Urothelium cell line (cell line): ENCODE results near the gene CEBPA.

Experiments
- DNase-seq: peaks from one replicate; pipeline ENCODE4 v3.0.0; 2011; ENCODE audit warnings: low spot score, mixed read lengths
- FAIRE-seq: peaks from 2 replicates; lab custom pipeline; 2011; peaks lifted over from hg19 to GRCh38; lab: Jason Lieb, UNC

The CEBPA gene

DNA sequence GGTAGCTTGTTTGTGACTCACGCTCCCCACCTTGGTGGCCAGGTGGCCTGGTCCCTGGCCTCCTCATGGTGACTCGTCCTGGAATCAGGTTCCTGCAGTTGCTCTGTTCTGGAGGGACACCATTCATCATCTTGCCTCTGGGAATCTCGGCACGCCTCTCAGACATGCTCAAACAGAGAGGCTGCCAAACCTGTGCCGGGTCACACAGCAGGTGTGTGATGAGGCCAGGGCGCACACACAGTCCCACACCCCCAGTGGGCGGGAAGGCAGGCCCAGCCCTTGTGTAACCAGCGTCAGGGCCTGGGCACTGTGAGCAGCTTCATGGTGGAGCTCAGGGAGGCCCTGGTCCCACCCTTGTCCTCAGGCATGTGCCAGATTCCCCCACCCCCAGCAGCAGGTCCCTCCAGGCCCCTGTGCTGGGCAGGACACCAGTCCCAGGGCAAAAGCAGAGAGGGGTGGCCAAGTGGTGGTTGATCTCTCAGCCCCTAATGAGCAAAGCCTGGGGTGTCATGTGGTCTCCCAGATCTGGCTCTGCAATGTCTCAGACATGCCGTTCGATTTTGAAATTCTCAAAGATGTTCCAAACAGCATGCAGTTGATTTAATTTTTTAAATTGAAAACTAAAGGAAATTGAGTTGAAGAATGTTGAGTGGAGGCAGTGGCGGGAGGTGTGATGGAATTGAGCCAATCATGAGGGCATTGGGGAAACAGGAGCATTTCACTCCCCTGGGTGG is 12.1 kb downstream of the CEBPA start:
- no peak for DNase-seq
- FAIRE-seq = no peak

- no peak for DNase-seq
- no peak for FAIRE-seq
Observed at GRCh38 chr19:33289261-33289660, 13.1 kb downstream of the CEBPA start.

- no peak for DNase-seq
- FAIRE-seq = no peak
Observed at GRCh38 chr19:33288666-33289065, 13.7 kb downstream of the CEBPA start.

- DNase-seq (no peak), FAIRE-seq (no peak)
Observed at GRCh38 chr19:33287927-33288326, 14.4 kb downstream of the CEBPA start.

DNA sequence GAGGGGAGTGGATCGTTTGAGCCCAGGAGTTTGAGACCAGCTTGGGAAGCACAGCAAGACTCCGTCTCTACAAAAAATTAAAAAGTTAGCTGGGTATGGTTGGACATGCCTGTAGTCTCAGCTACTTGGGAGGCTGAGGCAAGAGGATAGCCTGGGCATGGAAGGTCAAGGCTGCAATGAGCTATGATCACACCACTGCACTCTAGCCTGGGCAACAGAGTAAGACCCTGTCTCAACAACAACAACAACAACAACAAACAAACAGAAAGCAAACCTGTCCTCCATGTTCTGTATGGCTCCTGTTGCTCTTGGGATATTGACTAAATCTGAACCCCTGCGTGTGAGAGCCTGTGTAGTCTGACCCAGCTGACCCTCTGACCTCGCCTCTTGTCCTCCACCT is 14.9 kb downstream of the CEBPA start:
- no peak for FAIRE-seq
- DNase-seq = no peak

DNA sequence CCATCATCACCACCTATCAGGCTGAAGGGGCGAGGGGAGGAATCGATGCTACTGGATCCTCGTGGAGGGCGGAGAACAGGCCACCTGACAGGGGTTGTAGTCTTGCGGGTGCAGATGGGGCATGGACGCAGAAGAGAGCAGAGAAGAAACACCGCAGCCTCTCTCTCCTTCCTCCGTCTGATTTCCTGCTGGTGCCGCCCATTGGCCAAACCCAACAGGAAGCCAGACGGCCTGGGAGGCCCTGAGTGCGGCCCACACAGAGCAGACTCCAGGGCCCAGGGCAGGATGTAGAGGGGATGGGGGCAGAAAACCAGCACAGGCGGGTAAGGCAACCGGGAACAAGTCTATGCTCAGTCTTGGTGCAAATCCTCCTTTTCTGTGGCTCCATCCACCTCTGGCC is 15.4 kb downstream of the CEBPA start:
- FAIRE-seq = no peak
- DNase-seq = no peak

GRCh38 chr19:33285441-33285927 is 16.9 kb downstream of the CEBPA start:
- FAIRE-seq (no peak), DNase-seq (no peak)

DNA sequence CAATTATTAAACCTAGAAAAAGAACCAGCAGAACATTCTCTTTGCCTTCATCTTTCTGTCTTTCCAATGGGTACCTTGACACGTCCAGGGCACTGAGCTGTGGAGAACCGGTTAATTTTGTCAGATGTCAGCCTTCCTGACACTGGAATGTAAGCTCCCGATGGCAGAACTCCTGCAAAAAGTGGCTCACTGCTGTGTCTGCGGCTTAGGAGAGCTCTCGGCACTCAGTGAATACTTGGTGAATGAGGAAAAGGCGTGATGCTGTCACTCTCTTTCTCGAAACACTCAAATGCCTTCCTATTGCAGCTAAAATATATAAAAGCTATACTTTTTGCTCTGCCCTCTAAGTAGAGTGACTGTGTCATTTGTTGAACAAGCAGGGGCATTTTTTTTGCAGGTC is 17.6 kb downstream of the CEBPA start:
- no peak for FAIRE-seq
- DNase-seq = no peak

DNA sequence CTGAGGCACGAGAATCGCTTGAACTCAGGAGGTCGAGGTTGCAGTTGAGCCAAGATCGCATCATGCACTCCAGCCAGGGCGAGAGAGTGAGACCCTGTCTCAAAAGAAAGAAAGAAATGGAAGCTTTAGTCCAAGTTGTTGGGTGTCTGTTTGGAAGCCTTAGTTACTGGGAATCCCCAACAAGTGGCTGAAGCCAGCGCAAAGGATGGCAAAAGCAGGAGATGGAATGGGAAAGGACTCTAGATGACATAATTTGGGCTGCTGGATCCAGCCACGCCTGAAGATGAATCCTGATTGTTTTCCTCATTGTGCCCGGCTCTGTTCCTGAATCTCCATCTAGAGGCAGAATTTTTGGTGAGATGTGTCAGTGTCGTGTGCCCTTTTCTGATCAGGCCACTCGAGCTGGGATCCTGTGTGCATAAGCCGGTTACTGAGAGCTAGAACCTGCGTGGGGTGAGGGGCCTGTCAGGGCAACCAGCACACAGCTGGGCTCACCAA is 18.1 kb downstream of the CEBPA start:
- FAIRE-seq (no peak), DNase-seq (no peak)

DNA sequence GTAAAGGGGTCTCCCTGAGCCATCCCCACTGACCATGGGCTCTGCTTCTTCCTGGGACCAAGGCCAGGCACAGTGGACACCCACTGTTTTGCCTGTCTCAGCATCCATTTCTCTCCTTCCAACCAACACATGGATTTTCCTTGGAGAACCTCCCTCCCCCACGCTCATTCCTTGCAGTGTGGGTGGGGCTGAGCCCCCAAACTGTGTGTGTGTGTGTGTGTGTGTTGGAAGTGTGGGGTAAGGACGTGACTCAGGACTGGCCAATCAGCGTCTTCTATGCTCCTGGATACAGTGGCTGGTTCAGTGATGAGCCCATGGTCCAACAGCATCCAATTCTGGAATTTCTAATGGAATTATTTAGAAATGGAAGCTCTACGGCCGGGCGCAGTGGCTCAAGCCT is 18.7 kb downstream of the CEBPA start:
- no peak for FAIRE-seq
- no peak for DNase-seq

DNA sequence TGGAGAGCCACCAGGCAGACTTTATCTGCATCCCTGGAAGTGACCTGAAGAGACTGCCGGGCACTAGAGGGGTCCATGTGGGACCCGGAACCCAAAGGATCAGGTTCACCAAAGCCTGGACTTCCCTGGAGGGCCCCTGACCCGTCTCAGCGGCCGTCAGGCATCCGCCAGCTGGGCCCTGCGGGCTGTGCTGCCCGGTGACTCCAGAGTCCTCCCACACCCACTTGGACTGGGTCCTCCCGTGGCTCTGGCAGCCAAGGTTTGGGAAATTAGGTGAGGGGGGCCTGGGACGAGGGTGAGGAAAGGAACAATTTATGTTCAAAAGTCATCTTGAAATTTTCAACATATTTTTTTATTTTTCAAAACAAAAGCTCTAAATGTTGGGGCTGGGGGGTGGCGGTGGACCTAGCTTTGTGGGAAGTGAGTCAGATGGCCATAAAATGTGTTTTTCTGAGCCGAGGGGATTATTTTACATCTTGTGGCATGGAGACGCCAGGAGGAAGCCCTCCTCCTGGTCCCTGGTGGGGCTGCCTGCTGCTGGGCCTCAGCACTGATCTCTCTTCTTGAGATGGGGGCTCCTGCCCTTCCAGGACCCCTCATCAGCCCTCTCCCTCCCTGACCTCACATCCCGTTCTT is 20.2 kb downstream of the CEBPA start:
- FAIRE-seq (no peak), DNase-seq (peak; percentile 54)

DNA sequence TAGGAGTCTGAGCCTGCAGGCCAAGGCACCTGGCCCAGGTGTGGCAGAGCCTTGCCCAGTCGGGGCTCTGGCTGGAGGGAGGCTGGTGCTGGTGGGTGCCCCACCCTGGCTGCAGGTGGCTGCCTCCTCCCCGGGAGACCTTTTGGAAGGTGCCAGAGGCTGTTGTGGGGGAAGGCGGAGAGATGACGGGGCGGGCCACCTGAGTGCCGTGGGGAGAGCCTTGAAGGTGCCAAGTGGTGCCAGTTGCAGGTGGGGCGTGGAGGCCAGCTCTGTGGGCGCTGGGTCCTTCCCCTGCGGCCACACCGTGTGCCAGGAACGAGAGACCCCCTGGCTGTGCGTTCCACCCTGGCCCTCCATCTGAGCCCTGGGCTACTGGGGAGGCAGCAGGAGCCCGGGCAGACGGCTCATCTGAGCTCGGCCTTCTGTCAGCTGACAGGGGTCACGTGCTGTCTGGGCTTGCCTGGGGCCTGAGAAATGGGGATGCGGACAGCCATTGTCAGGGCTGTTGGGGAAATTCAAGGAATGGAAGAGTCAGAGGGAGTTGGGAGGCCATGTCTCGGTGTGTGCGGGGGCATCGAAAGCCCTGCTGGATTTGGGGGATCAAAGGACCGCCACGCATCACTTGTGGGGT is 20.9 kb downstream of the CEBPA start:
- FAIRE-seq = no peak
- DNase-seq = no peak

DNA sequence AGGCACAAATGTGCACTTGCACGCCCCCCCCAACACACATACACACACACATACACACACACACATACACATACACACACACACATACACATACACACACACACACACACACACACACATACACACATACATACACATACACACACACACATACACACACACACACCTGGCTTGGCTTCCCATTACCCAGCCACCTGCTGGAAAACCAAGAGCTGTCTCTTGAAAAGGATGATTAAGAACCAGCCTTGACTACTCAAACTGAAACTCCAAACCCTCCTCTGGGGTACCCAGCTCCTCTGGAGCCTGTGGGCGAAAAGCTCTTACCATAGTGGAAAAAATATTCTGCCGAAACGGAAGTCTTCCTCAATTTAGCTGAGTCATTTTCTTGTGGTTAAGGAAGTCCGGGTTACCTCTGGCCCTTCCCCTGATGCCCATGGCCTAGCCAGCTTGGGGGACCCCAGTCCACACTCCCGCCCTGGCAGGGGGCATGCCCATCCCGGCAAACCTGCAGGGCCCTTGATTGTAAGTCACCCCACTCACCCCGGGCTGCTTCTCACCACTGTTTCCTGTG is 21.9 kb downstream of the CEBPA start:
- FAIRE-seq = peak; percentile 71
- DNase-seq = no peak

- FAIRE-seq = no peak
- no peak for DNase-seq
Observed at GRCh38 chr19:33279430-33280350, 22.6 kb downstream of the CEBPA start.

DNA sequence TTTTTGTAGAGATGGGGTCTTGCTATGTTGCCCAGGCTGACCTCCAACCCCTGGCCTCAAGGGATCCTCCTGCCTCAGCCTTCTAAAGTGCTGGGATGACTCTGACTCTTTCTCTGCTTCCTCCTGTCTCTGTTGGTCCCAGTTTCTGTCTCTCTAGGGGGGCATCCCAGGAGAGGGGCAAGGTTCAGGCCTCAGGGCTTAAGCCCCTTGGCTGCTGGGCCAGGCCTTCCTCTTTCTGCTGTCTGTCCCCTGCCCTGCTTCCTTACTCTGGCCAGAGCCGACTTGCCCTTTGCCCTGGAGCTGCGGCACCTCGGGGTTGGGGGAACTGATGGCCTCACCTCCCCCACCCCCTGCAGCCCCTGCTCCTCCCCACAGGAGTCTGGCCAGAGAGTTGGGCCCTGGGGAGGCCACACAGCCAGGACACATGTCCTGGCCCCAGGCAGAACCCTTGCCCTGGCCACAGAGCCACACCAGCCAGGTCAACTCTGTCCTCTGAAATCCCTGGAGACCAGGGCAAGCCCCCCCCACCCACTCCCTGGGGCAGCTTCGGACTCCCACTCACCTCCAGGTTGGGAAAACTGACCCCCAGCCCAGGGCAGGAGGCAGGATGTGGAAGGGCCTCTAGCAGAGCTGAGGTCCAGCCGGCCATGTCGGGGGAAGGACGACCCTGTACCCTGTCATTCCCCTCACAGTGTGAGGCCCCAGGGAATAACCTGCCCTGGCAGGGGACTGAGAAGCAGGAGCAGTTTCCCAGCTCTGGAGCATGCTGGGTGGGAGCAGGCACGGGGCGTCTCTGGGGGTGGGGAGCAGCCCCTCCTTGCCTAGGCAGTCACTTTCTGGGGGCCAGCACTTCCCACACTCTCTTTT is 23.7 kb downstream of the CEBPA start:
- no peak for FAIRE-seq
- DNase-seq = no peak

GRCh38 chr19:33278023-33278402 is 24.3 kb downstream of the CEBPA start:
- FAIRE-seq (no peak), DNase-seq (no peak)

- FAIRE-seq = no peak
Observed at GRCh38 chr19:33277434-33277833, 24.9 kb downstream of the CEBPA start.

GRCh38 chr19:33275933-33276619 is 26.3 kb downstream of the CEBPA start:
- no peak for FAIRE-seq
- no peak for DNase-seq

More at GRCh38 chr19:33277434-33277833, 24.9 kb downstream of the CEBPA start:
- no peak for DNase-seq

DNA sequence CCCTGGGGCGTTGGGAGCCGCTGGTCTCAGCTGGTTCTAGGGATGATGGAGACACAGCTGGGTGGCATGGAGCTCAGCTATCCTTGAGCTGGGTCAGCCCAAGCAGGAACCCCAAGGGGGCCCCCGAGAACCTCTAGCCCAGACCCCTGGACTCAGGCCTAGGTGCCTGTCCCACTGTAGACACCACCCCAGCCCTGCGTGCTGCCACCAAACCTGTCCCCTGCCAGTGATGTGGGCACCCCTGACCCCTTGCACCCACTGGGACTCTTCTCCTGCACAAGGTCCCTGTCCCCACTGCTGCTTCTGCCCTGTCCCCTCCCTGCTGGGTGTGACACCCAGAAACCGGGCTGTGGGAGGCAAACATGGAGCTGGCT is 26.8 kb downstream of the CEBPA start:
- FAIRE-seq (no peak), DNase-seq (no peak)
